ENCODE results near the gene TPPP3.

TPPP3 gene

GRCh38 chr16:67393111-67393787 lies at the start of gene TPPP3:
Gene TPPP3 (minus strand): TSS chr16:67393498. CDS start chr16:67391111, 2,387 bp downstream.
- no peak for DNase-seq

- DNase-seq = no peak
Measured at GRCh38 chr16:67442581-67443255, 49.4 kb upstream of the TPPP3 start.

GRCh38 chr16:67441907-67442306 lies 48.6 kb upstream of the TPPP3 start:
- DNase-seq = no peak

GRCh38 chr16:67441271-67441753 lies 48.0 kb upstream of the TPPP3 start:
- DNase-seq = no peak

- no peak for DNase-seq
Measured at GRCh38 chr16:67438824-67439393, 45.6 kb upstream of the TPPP3 start.

GRCh38 chr16:67438098-67438791 lies 44.9 kb upstream of the TPPP3 start:
- no peak for DNase-seq

GRCh38 chr16:67437513-67437912 lies 44.2 kb upstream of the TPPP3 start:
- DNase-seq = no peak

- no peak for DNase-seq
Measured at GRCh38 chr16:67436640-67437193, 43.4 kb upstream of the TPPP3 start.

GRCh38 chr16:67435758-67436164 lies 42.5 kb upstream of the TPPP3 start:
- no peak for DNase-seq

- no peak for DNase-seq
Measured at GRCh38 chr16:67433131-67433719, 39.9 kb upstream of the TPPP3 start.

GRCh38 chr16:67432506-67432890 lies 39.2 kb upstream of the TPPP3 start:
- DNase-seq = no peak

GRCh38 chr16:67431775-67432505 lies 38.6 kb upstream of the TPPP3 start:
- DNase-seq = no peak

- DNase-seq = no peak
Measured at GRCh38 chr16:67430977-67431774, 37.9 kb upstream of the TPPP3 start, which contains the start of gene HSD11B2. Gene HSD11B2 (plus strand): TSS chr16:67431121. CDS start chr16:67431249, 128 bp downstream.

- no peak for DNase-seq
Measured at GRCh38 chr16:67430504-67430976, 37.2 kb upstream of the TPPP3 start.

- DNase-seq = no peak
Measured at GRCh38 chr16:67429799-67430503, 36.7 kb upstream of the TPPP3 start.

- DNase-seq = no peak
Measured at GRCh38 chr16:67429053-67429798, 35.9 kb upstream of the TPPP3 start.

GRCh38 chr16:67428146-67428731 lies 34.9 kb upstream of the TPPP3 start:
- DNase-seq = no peak

- DNase-seq = no peak
Measured at GRCh38 chr16:67426950-67427349, 33.7 kb upstream of the TPPP3 start.

GRCh38 chr16:67426022-67426421 lies 32.7 kb upstream of the TPPP3 start:
- DNase-seq = no peak
